ENCODE measurements around the gene PPFIA1.

The PPFIA1 gene

GRCh38 chr11:70415191-70415590 lies 144.7 kb downstream of the PPFIA1 start:
- DNase-seq (ENCODE audit: low read depth): no peak

GRCh38 chr11:70415642-70416395 lies 145.3 kb downstream of the PPFIA1 start:
- no peak for DNase-seq (ENCODE audit: low read depth)

GRCh38 chr11:70416881-70417280 lies 146.4 kb downstream of the PPFIA1 start:
- no peak for DNase-seq (ENCODE audit: low read depth)

- no peak for DNase-seq (ENCODE audit: low read depth)
Measured at GRCh38 chr11:70418130-70418529, 147.6 kb downstream of the PPFIA1 start.

GRCh38 chr11:70419307-70420007 lies 149.0 kb downstream of the PPFIA1 start:
- no peak for DNase-seq (ENCODE audit: low read depth)

- DNase-seq (ENCODE audit: low read depth): no peak
Measured at GRCh38 chr11:70420008-70420464, 149.5 kb downstream of the PPFIA1 start.

GRCh38 chr11:70420496-70420895 lies 150.0 kb downstream of the PPFIA1 start:
- DNase-seq (ENCODE audit: low read depth): no peak

- no peak for DNase-seq (ENCODE audit: low read depth)
Measured at GRCh38 chr11:70421123-70421522, 150.6 kb downstream of the PPFIA1 start.

- DNase-seq (ENCODE audit: low read depth): no peak
Measured at GRCh38 chr11:70422692-70423522, 152.4 kb downstream of the PPFIA1 start.

- peak; percentile 26 for DNase-seq (ENCODE audit: low read depth)
Measured at GRCh38 chr11:70423523-70424505, 153.3 kb downstream of the PPFIA1 start.

GRCh38 chr11:70424765-70425344 lies 154.4 kb downstream of the PPFIA1 start:
- no peak for DNase-seq (ENCODE audit: low read depth)

- DNase-seq (ENCODE audit: low read depth): no peak
Measured at GRCh38 chr11:70427436-70427835, 156.9 kb downstream of the PPFIA1 start.

GRCh38 chr11:70428701-70429427 lies 158.4 kb downstream of the PPFIA1 start:
- no peak for DNase-seq (ENCODE audit: low read depth)

- DNase-seq (ENCODE audit: low read depth): no peak
Measured at GRCh38 chr11:70429428-70429705, 158.9 kb downstream of the PPFIA1 start.

- DNase-seq (ENCODE audit: low read depth): no peak
Measured at GRCh38 chr11:70429724-70430521, 159.4 kb downstream of the PPFIA1 start.

GRCh38 chr11:70430671-70431574 lies 160.4 kb downstream of the PPFIA1 start:
- no peak for DNase-seq (ENCODE audit: low read depth)

- DNase-seq (ENCODE audit: low read depth): no peak
Measured at GRCh38 chr11:70431611-70432010, 161.1 kb downstream of the PPFIA1 start.

- no peak for DNase-seq (ENCODE audit: low read depth)
Measured at GRCh38 chr11:70432065-70432464, 161.6 kb downstream of the PPFIA1 start.

GRCh38 chr11:70432580-70432979 lies 162.1 kb downstream of the PPFIA1 start:
- no peak for DNase-seq (ENCODE audit: low read depth)
